Liver (tissue), 9 donors: Measurements from ENCODE around the gene EXT2. TPM values are rescaled to one million over a fixed set of nuclear protein-coding genes. Genes with fewer than 3 reads are reported as not detected.

Experiments
- DNase-seq: peaks from one replicate; pipeline ENCODE4 v3.0.0-alpha.2; 2017; ENCODE audit warnings: low spot score
- H3K27ac ChIP-seq, 2 donors: one replicate each; pipeline ENCODE4 v1.7.0; 2013; ENCODE audit warnings: inconsistent platforms in 2 of 2, low read length in 2 of 2, control low read depth in 1 of 2, low read depth in 1 of 2, mild to moderate bottlenecking in 1 of 2
- H3K27me3 ChIP-seq, 4 donors: one replicate each; pipeline versions ENCODE4 v1.6.1 to v1.7.0; 2013; ENCODE audit warnings: low read length in 3 of 4, inconsistent platforms in 1 of 4, mild to moderate bottlenecking in 1 of 4, moderate library complexity in 1 of 4; ENCODE audit not compliant: control insufficient read depth in 4 of 4, insufficient read depth in 4 of 4
- H3K36me3 ChIP-seq, 4 donors: one replicate each; pipeline versions ENCODE4 v1.6.1 to v1.7.0; 2013; ENCODE audit warnings: low read length in 3 of 4, mild to moderate bottlenecking in 3 of 4, low read depth in 1 of 4, moderate library complexity in 1 of 4; ENCODE audit not compliant: control insufficient read depth in 4 of 4, insufficient read depth in 3 of 4
- H3K4me1 ChIP-seq, 4 donors: one replicate each; pipeline versions ENCODE4 v1.6.1 to v1.7.0; 2013; ENCODE audit warnings: low read length in 3 of 4, mild to moderate bottlenecking in 3 of 4, moderate library complexity in 1 of 4; ENCODE audit not compliant: control insufficient read depth in 4 of 4, insufficient read depth in 4 of 4
- H3K4me3 ChIP-seq, 3 donors: one replicate each; pipeline versions ENCODE4 v1.6.1 to v1.7.0; 2013; ENCODE audit warnings: low read length in 3 of 3, control low read depth in 1 of 3, low read depth in 1 of 3, mild to moderate bottlenecking in 1 of 3
- H3K9ac ChIP-seq, 2 donors: one replicate each; pipeline ENCODE4 v1.7.0; 2013; ENCODE audit warnings: low read length in 2 of 2, mild to moderate bottlenecking in 2 of 2, moderate library complexity in 2 of 2, control low read depth in 1 of 2, low read depth in 1 of 2
- H3K9me3 ChIP-seq, 4 donors: one replicate each; pipeline versions ENCODE4 v1.6.1 to v1.7.0; 2013; ENCODE audit warnings: low read length in 3 of 4; ENCODE audit not compliant: control insufficient read depth in 4 of 4
- EGR1 ChIP-seq, 2 donors: IDR thresholded peaks; 2 replicates each; pipeline ENCODE4 v1.6.1; 2016 to 2018; ENCODE audit warnings: antibody characterized with exemption in 2 of 2, low read depth in 2 of 2
- FOXA1 ChIP-seq: IDR thresholded peaks from 2 replicates; pipeline ENCODE4 v1.6.1; 2016; ENCODE audit warnings: antibody characterized with exemption
- FOXA2 ChIP-seq: IDR thresholded peaks from 2 replicates; pipeline ENCODE4 v1.6.1; 2016; ENCODE audit warnings: antibody characterized with exemption
- GABPA ChIP-seq, 2 donors: IDR thresholded peaks in 1 of 2; conservative IDR thresholded peaks in 1 of 2; 2 replicates each; pipeline ENCODE4 v1.6.1; 2016; ENCODE audit warnings: antibody characterized with exemption in 2 of 2, mild to moderate bottlenecking in 1 of 2, moderate library complexity in 1 of 2
- HNF4A ChIP-seq, 2 donors: conservative IDR thresholded peaks; 2 replicates each; pipeline ENCODE4 v1.6.1; 2016; ENCODE audit warnings: antibody characterized with exemption in 2 of 2, mild to moderate bottlenecking in 2 of 2
- HNF4G ChIP-seq: IDR thresholded peaks from 2 replicates; pipeline ENCODE4 v1.6.1; 2016; ENCODE audit warnings: antibody characterized with exemption
- JUND ChIP-seq, 2 donors: IDR thresholded peaks; 2 replicates each; pipeline ENCODE4 v1.6.1; 2016; ENCODE audit warnings: antibody characterized with exemption in 2 of 2
- NR2F2 ChIP-seq: IDR thresholded peaks from 2 replicates; pipeline ENCODE4 v1.6.1; 2016; ENCODE audit warnings: antibody characterized with exemption
- RAD21 ChIP-seq, 2 donors: IDR thresholded peaks; 2 replicates each; pipeline ENCODE4 v1.6.1; 2016; ENCODE audit warnings: antibody characterized with exemption in 2 of 2, mild to moderate bottlenecking in 2 of 2
- RXRA ChIP-seq, 2 donors: IDR thresholded peaks; 2 replicates each; pipeline ENCODE4 v1.6.1; 2017 to 2018; ENCODE audit warnings: antibody characterized with exemption in 2 of 2, mild to moderate bottlenecking in 1 of 2
- SP1 ChIP-seq: IDR thresholded peaks from 2 replicates; pipeline ENCODE4 v1.6.1; 2018; ENCODE audit warnings: antibody characterized with exemption, mild to moderate bottlenecking
- TAF1 ChIP-seq: conservative IDR thresholded peaks from 2 replicates; pipeline ENCODE4 v1.6.1; 2016; ENCODE audit warnings: antibody characterized with exemption, mild to moderate bottlenecking
- WGBS: extraction: QIAGEN DNeasy Blood & Tissue Kit; methylation state at CpG from one replicate; pipeline ENCODE4 v1.1.7; 2013; 5-methylcytosine and 5-hydroxymethylcytosine counted together
- polyA plus RNA-seq, 2 donors: library from polyadenylated mRNA; stranded (reverse) in 1 of 2; unstranded in 1 of 2; fragments of 200-250 nt in 1 of 2; fragments of >200 nt in 1 of 2; fragmentation: Nextera tagmentation in 1 of 2; extraction: Ambion mirVana in 1 of 2; gene quantifications; one replicate each; pipeline versions ENCODE4 v1.2.1 to v1.2.3, GENCODE V29; 2013 to 2015
- total RNA-seq, 2 donors: library from RNA; depleted of rRNA; stranded (reverse); fragments of >200 nt; gene quantifications; one replicate each; pipeline ENCODE4 v1.2.3, GENCODE V29; 2014
- TF ChIP-seq, protein P1 (sequence below): IDR thresholded peaks from 2 replicates; pipeline ENCODE4 v1.6.1; 2016; ENCODE audit warnings: antibody characterized with exemption
- TF ChIP-seq, protein P2 (sequence below): fragments of 150-350 bp; IDR thresholded peaks from 2 replicates; pipeline ENCODE4 v1.5.1; 2017; ENCODE audit warnings: improper control_type of control experiment, low read depth, low read length; ENCODE audit not compliant: missing input control
- TF ChIP-seq, protein P3 (sequence below): IDR thresholded peaks from 2 replicates; pipeline ENCODE4 v1.6.1; 2016; ENCODE audit warnings: antibody characterized with exemption, mild to moderate bottlenecking
- donor health status: healthy.
- donor health status: healthy.
- donor health status: healthy.
- donor health status: healthy.
- donor health status: healthy.

The EXT2 gene
- total and polyA plus RNA-seq, 4 donors, result 8.4 to 36.1 (median 29.8) TPM

DNA sequence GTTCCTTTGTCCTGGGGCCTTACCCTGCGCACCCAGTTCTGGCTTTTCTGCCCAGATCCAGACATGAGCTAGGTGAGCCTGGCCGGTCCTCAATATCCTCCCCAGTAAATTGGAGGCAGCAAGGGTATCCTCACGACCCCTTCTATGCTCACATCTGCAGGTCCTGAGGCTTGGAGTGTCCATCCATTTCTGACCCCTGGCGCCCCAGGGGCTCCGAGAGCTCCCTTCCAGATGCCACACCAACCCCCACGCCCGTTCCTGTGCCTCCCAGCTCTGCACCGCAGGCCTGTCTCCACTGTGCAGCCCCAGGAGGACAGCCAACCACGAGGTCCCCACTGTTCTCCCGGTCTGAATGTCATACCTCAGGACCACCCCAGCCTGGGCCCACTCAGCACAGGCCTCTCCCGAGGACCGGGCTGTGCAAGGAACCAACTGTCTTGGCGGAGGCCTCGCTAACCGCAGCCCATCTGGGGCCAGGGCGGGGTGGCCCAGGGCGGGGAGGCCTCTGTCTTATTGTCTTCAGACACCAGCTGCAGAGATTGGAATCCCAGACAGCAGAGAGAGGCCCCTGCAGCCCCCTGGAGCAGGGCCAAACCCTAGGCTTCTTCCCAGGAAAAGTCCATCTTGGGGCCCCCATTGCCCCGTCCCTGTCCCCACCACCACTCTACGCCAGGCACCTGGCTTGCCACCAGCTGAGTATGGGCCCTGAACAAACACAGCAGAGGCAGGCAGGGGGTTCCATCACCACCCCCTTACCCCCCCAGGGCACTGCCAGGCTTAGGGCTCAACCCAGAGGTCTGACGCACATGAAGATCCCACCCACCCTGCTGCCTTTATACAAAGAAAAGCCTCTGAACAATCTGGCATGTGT lies 175.2 kb downstream of the EXT2 start:
- 95% methylated on average over 20 of the region's 20 CpGs for WGBS
- Histone ChIP-seq H3K9ac (no peak overlapping the region), H3K36me3 (no peaks in the 10 kb centered on the region), H3K27ac (no peak overlapping the region), H3K4me3 (no peak overlapping the region), H3K9me3 (no peaks in the 10 kb centered on the region), H3K27me3 (no peaks in the 10 kb centered on the region), H3K4me1 (no peaks in the 10 kb centered on the region)
- TF ChIP-seq FOXA1, result no peak
- TF ChIP-seq, protein P1, sequence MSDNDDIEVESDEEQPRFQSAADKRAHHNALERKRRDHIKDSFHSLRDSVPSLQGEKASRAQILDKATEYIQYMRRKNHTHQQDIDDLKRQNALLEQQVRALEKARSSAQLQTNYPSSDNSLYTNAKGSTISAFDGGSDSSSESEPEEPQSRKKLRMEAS, result no peak
- no peak for TF ChIP-seq EGR1 (IDR thresholded peaks at IDR 0.05; ENCODE audit: low read depth in 2 of 2)
- DNase-seq, result no peak

DNA sequence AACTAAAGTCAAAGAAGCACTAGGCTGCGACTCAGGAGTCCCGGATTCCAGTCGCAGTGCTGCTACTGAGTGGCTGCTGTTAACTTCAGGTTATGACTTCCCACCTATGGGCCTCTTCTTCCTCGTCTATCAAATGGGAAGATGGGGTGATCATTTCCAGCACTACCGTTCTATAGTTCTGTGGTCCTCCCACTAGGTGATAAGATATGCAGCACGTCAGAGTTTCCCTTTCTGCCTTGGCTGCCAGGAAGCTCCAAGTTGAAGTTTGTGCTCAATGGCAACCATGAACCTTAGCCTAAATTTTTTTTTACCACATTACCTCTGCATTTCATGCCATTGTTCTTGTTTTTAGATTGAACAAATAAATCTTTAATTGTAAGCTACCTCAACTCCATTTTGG lies 175.8 kb downstream of the EXT2 start:
- no peak for DNase-seq
- 93% methylated on average over 6 of the region's 6 CpGs for WGBS
- Histone ChIP-seq H3K4me1 (no peaks in the 10 kb centered on the region), H3K4me3 (no peak overlapping the region), H3K9me3 (no peaks in the 10 kb centered on the region), H3K9ac (no peak overlapping the region), H3K27me3 (no peaks in the 10 kb centered on the region), H3K36me3 (no peaks in the 10 kb centered on the region), H3K27ac (no peak overlapping the region)
- TF ChIP-seq, protein P1, result no peak
- TF ChIP-seq JUND (IDR thresholded peaks at IDR 0.05) (no peak), RAD21 (IDR thresholded peaks at IDR 0.05) (no peak), FOXA1 (no peak), SP1 (no peak), FOXA2 (no peak), GABPA (IDR thresholded peaks at IDR 0.05 in 1 of 2, conservative IDR thresholded peaks at IDR 0.05 in 1 of 2) (no peak)
- TF ChIP-seq, protein P2, sequence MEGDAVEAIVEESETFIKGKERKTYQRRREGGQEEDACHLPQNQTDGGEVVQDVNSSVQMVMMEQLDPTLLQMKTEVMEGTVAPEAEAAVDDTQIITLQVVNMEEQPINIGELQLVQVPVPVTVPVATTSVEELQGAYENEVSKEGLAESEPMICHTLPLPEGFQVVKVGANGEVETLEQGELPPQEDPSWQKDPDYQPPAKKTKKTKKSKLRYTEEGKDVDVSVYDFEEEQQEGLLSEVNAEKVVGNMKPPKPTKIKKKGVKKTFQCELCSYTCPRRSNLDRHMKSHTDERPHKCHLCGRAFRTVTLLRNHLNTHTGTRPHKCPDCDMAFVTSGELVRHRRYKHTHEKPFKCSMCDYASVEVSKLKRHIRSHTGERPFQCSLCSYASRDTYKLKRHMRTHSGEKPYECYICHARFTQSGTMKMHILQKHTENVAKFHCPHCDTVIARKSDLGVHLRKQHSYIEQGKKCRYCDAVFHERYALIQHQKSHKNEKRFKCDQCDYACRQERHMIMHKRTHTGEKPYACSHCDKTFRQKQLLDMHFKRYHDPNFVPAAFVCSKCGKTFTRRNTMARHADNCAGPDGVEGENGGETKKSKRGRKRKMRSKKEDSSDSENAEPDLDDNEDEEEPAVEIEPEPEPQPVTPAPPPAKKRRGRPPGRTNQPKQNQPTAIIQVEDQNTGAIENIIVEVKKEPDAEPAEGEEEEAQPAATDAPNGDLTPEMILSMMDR, result no peak

DNA sequence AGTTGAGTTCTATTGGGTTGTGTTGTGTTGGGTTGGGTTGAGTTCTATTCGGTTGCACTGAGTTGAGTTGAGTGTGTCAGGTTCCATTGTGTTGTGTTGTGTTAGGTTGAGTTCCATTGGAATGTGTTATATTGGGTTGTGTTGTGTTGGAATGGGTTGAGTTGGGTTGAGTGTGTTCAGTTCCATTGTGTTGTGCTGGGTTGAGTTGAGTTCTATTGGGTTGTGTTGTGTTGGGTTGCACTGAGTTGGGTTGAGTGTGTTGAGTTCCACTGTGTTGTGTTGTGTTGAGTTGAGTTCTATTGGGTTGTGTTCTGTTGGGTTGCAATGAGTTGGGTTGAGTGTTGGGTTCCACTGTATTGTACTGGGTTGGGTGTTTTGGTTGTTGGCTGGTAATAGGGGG lies 178.9 kb downstream of the EXT2 start:
- Histone ChIP-seq H3K4me3 (no peak overlapping the region), H3K27ac (no peak overlapping the region), H3K9ac (no peak overlapping the region), H3K27me3 (no peaks in the 10 kb centered on the region), H3K36me3 (no peaks in the 10 kb centered on the region), H3K4me1 (no peaks in the 10 kb centered on the region), H3K9me3 (no peaks in the 10 kb centered on the region)
- 95% methylated on average over 1 of the region's 1 CpG for WGBS
- TF ChIP-seq FOXA2 (no peak), RAD21 (IDR thresholded peaks at IDR 0.05) (no peak), JUND (IDR thresholded peaks at IDR 0.05) (no peak), SP1 (no peak), HNF4A (conservative IDR thresholded peaks at IDR 0.05) (no peak), HNF4G (no peak), FOXA1 (no peak), TAF1 (no peak), GABPA (IDR thresholded peaks at IDR 0.05 in 1 of 2, conservative IDR thresholded peaks at IDR 0.05 in 1 of 2) (no peak), RXRA (IDR thresholded peaks at IDR 0.05) (no peak), NR2F2 (no peak)
- TF ChIP-seq, protein P3, sequence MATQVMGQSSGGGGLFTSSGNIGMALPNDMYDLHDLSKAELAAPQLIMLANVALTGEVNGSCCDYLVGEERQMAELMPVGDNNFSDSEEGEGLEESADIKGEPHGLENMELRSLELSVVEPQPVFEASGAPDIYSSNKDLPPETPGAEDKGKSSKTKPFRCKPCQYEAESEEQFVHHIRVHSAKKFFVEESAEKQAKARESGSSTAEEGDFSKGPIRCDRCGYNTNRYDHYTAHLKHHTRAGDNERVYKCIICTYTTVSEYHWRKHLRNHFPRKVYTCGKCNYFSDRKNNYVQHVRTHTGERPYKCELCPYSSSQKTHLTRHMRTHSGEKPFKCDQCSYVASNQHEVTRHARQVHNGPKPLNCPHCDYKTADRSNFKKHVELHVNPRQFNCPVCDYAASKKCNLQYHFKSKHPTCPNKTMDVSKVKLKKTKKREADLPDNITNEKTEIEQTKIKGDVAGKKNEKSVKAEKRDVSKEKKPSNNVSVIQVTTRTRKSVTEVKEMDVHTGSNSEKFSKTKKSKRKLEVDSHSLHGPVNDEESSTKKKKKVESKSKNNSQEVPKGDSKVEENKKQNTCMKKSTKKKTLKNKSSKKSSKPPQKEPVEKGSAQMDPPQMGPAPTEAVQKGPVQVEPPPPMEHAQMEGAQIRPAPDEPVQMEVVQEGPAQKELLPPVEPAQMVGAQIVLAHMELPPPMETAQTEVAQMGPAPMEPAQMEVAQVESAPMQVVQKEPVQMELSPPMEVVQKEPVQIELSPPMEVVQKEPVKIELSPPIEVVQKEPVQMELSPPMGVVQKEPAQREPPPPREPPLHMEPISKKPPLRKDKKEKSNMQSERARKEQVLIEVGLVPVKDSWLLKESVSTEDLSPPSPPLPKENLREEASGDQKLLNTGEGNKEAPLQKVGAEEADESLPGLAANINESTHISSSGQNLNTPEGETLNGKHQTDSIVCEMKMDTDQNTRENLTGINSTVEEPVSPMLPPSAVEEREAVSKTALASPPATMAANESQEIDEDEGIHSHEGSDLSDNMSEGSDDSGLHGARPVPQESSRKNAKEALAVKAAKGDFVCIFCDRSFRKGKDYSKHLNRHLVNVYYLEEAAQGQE, result no peak
- TF ChIP-seq, protein P2, result no peak
- TF ChIP-seq, protein P1, result no peak
- no peak for DNase-seq
